Erythroblast (primary cell): ENCODE data around the gene RNF25.
A peak's percentile ranks its signal among the peaks of the same experiment; 100 is the strongest.

ENCODE experiments used
- DNase-seq, 2 experiments: peaks; one replicate each; lab custom pipeline; 2025; lab: John Stamatoyannopoulos, UW
- GATA1 ChIP-seq: IDR thresholded peaks from 2 replicates; pipeline ENCODE4 v1.6.1; 2011; ENCODE audit warnings: low read depth, mild to moderate bottlenecking, control low read depth, low read length, moderate library complexity
- POLR2A ChIP-seq: IDR thresholded peaks from 2 replicates; pipeline ENCODE4 v1.6.1; 2011; ENCODE audit warnings: mild to moderate bottlenecking, low read length

RNF25 gene

GRCh38 chr2:218658671-218659257 lies 13.0 kb downstream of the RNF25 start:
- DNase-seq: peak; percentile 66 to 69
- TF ChIP-seq GATA1 (no peak), POLR2A (no peak)

- DNase-seq: no peak
- TF ChIP-seq POLR2A (no peak), GATA1 (no peak)
Observed at GRCh38 chr2:218655751-218656150, 16.1 kb downstream of the RNF25 start.

GRCh38 chr2:218648787-218649100 lies 23.1 kb downstream of the RNF25 start:
- no peak for DNase-seq
- TF ChIP-seq POLR2A (no peak), GATA1 (no peak)

- DNase-seq: peak; percentile 64 to 77
- no peak for TF ChIP-seq GATA1
Observed at GRCh38 chr2:218648088-218648786, 23.6 kb downstream of the RNF25 start.

GRCh38 chr2:218645126-218645525 lies 26.7 kb downstream of the RNF25 start:
- no peak for DNase-seq
- TF ChIP-seq GATA1 (no peak), POLR2A (no peak)

DNA sequence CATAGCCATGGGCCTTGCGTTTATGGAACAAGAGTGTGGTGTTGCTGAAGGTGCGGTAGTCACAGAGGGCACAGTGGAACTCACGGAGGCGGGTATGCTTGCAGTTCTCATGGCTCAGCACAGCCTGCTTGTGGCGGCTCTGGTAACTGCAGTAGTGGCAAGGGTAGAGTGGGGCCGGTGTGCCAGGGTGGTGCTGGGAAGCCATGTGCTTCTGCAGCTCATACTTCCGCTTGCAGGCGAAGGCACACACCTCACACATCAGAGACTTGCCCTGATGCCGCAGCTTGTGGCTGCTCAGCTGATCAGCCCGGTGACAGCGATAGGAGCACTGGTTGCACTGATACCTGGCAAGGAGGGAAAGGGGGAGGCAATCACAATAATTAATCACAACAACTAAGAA lies 27.1 kb downstream of the RNF25 start:
- no peak for TF ChIP-seq GATA1
- no peak for TF ChIP-seq POLR2A
- DNase-seq: no peak

DNA sequence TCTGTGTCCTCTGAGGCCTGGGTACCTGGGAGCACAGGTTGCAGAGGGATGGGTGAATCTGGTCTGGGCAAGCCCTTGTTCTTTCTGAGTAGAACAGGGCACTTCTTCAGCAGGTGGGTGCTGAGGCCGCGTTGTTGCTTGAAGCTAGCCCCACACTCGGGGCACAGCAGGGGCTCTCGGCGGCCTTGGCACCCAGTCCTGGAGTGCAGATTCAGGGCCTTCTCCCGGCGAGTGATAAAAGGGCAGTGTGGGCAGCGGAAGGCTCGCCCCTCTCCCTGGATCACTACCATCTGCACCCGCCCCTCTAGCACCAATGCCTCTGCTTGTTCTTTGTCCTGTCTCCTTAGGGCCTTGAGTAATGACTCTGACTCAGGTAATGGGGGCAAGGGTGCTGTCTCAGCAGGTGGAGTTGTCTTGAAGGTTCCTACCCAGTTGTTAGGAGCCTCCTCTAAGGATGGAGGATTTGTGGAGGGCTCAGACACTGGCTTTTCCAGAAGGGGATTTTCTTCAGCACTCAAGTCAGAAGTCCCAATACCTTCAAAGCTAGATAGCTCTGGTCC lies 28.0 kb downstream of the RNF25 start:
- DNase-seq: no peak
- TF ChIP-seq POLR2A (no peak), GATA1 (no peak)

DNA sequence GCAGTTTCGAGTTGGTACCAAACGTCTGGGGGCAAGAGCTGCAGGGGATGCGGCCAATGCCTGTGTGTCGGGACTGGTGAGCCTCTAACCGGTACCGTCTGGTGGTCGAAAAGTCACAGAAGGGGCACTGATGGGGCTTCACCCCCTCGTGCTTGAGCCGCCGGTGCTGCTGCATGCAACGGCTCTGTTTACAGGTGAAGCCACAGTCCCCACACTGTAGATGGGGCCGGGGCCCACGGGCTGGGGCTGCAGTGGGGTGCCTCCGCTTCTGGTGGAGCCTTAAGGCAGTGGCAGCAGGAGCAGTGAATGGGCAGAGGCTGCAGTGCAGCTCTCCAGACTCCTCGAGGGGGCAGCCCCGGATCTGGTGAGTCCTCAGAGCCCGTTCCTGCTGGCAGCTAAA lies 29.0 kb downstream of the RNF25 start:
- TF ChIP-seq GATA1 (no peak), POLR2A (no peak)

DNA sequence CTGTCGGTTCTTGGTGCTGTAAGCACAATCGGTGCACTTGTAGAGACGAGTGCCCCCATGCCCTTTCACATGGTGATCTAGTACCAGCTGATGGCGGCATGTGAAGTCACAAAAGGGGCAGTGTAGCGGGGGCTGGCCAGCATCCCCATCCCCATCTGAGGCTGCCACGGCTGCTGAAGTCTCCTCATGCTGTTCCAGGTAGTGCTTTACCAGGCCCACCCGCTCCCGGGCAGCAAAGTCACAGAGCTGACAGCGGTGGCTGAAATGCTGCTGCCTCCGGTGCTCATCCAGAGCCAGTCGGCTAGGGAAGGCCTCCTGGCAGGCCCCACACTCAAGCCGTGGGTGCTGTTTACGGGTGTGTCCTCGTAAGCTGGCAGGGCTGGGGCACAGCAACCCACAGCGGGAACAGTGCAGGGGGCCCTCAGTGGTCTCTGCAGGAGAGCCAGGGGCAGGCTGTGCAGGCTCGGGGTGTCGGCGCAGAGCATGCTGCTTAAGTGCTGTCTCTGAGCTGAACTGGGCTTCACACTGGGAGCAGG lies 29.6 kb downstream of the RNF25 start:
- no peak for DNase-seq
- no peak for TF ChIP-seq POLR2A

More for the DNA sequence above, 29.0 kb downstream of the RNF25 start:
- DNase-seq: no peak

DNA sequence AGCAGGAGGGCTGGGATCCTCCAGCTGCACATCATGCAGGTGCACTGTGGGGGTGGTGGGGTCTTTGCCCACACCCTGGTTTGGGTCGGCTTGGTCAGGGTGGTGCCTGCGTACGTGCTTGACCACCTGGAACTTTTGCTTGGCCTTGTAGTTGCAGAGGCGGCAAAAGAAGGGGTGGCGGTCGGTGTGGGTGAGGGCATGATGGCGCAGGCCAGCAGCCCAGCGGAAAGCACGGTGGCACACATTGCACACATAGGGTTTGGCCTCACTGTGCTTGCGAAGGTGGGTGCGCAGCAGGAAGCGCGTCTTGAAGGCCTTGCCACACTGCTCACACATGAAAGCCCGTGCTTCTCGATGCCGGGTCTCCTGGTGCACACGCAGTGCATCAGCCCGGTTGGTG lies 33.4 kb downstream of the RNF25 start:
- DNase-seq: no peak
- TF ChIP-seq GATA1: no peak
- TF ChIP-seq POLR2A: no peak

- TF ChIP-seq GATA1 (no peak), POLR2A (no peak)
- no peak for DNase-seq
Observed at GRCh38 chr2:218635719-218636118, 36.1 kb downstream of the RNF25 start.

- TF ChIP-seq POLR2A: no peak
- no peak for TF ChIP-seq GATA1
- DNase-seq: no peak
Observed at GRCh38 chr2:218631837-218632236, 40.0 kb downstream of the RNF25 start.

GRCh38 chr2:218627939-218628338 lies 43.9 kb downstream of the RNF25 start:
- DNase-seq: no peak
- TF ChIP-seq POLR2A (no peak), GATA1 (no peak)

GRCh38 chr2:218626369-218626768 lies 45.4 kb downstream of the RNF25 start:
- no peak for TF ChIP-seq POLR2A
- TF ChIP-seq GATA1: no peak
- DNase-seq: no peak
